Testis (tissue), 2 donors: ENCODE results near the gene SULT1A2.

Source experiments
- POLR2A ChIP-seq: fragments of 450-650 bp; IDR thresholded peaks from one replicate; pipeline ENCODE4 v1.6.1; 2017; ENCODE audit warnings: antibody characterized with exemption, mild to moderate bottlenecking, moderate library complexity
- TF ChIP-seq, protein P1 (sequence below), 3 experiments: fragments of 450-650 bp in 2 of 3; fragments of 200-600 bp in 1 of 3; sonication (generic) in 1 of 3; IDR thresholded peaks; one replicate each; pipeline ENCODE4 v1.5.1; 2016 to 2019; ENCODE audit warnings: antibody characterized with exemption in 3 of 3, mild to moderate bottlenecking in 2 of 3, moderate library complexity in 1 of 3

DNA sequence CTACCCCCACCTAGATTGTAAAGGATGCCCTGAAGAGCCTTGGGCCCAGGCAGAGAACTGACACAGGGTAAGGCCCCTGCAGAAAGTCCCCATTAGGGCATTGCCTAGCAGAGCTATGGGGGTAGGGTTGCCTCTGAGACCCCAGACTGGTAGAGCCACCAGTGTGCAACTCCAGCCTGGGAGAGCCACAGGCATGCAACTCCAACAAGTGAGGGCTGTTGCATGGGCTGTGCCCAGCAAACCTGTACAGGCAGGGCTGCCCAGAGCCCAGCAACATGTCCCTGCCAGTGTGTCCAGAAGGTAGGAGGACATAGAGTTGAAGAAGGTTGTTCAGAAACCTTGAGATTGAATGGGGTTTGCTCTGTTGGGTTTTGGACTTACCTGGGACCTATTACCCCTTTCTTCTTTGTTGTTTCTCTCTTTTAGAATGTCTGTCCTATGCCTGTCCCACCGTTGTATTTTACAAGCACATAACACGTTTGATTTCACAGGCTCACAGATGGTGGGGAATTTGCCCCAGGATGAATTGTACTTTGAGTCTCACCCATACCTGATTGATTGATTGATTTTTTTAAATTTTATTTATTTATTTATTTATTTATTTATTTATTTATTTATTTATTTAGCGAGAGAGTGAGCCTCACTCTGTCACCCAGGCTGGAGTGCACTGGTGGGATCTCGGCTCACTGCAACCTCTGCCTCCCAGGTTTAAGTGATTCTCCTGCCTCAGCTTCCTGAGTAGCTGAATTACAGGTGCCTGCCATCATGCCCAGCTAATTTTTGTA lies 26.7 kb downstream of the SULT1A2 start:
- TF ChIP-seq, protein P1, sequence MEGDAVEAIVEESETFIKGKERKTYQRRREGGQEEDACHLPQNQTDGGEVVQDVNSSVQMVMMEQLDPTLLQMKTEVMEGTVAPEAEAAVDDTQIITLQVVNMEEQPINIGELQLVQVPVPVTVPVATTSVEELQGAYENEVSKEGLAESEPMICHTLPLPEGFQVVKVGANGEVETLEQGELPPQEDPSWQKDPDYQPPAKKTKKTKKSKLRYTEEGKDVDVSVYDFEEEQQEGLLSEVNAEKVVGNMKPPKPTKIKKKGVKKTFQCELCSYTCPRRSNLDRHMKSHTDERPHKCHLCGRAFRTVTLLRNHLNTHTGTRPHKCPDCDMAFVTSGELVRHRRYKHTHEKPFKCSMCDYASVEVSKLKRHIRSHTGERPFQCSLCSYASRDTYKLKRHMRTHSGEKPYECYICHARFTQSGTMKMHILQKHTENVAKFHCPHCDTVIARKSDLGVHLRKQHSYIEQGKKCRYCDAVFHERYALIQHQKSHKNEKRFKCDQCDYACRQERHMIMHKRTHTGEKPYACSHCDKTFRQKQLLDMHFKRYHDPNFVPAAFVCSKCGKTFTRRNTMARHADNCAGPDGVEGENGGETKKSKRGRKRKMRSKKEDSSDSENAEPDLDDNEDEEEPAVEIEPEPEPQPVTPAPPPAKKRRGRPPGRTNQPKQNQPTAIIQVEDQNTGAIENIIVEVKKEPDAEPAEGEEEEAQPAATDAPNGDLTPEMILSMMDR (IDR thresholded peaks at IDR 0.05) = no peak
- no peak for TF ChIP-seq POLR2A
